Gastroesophageal sphincter (tissue), 4 donors: ENCODE results near the gene FRMD5. TPM values are rescaled to one million over a fixed set of nuclear protein-coding genes. Genes with fewer than 3 reads are reported as not detected.

Experiments used
- ATAC-seq: fragments of 150-250 bp; one replicate; pipeline ENCODE4 v1.9.1; 2016; ENCODE audit warnings: mild to moderate bottlenecking, moderate library complexity
- H3K27ac ChIP-seq, 4 donors: fragments of 200-600 bp; sonication (generic) in 3 of 4; 1 replicate in 3 of 4; 2 replicates in 1 of 4; pipeline ENCODE4 v1.5.1; 2016 to 2019
- H3K27me3 ChIP-seq: fragments of 200-600 bp; sonication (generic); one replicate; pipeline ENCODE4 v1.5.1; 2019
- H3K36me3 ChIP-seq, 2 donors: fragments of 200-600 bp; sonication (generic); one replicate each; pipeline ENCODE4 v1.5.1; 2019; ENCODE audit warnings: control low read depth in 1 of 2
- H3K4me1 ChIP-seq, 3 donors: fragments of 200-600 bp; sonication (generic); 1 replicate in 2 of 3; 2 replicates in 1 of 3; pipeline ENCODE4 v1.5.1; 2016 to 2019; ENCODE audit warnings: control low read depth in 2 of 3
- H3K4me3 ChIP-seq, 2 donors: fragments of 200-600 bp; sonication (generic); one replicate each; pipeline ENCODE4 v1.5.1; 2019; ENCODE audit warnings: mild to moderate bottlenecking in 1 of 2, moderate library complexity in 1 of 2
- H3K9me3 ChIP-seq, 3 donors: fragments of 200-600 bp; sonication (generic); one replicate each; pipeline ENCODE4 v1.5.1; 2017 to 2019; ENCODE audit warnings: control low read depth in 2 of 3
- CTCF ChIP-seq, 4 experiments: fragments of 200-600 bp in 2 of 4; fragments of 450-650 bp in 2 of 4; sonication (generic) in 1 of 4; IDR thresholded peaks; one replicate each; pipeline ENCODE4 v1.5.1; 2017 to 2019; ENCODE audit warnings: antibody characterized with exemption in 4 of 4, mild to moderate bottlenecking in 2 of 4, moderate library complexity in 2 of 4
- EP300 ChIP-seq: sonication (generic); formaldehyde crosslinking; IDR thresholded peaks from one replicate; pipeline ENCODE4 v1.6.1; 2017; ENCODE audit warnings: antibody characterized with exemption, mild to moderate bottlenecking
- POLR2A ChIP-seq, 2 donors: fragments of 450-650 bp; IDR thresholded peaks; one replicate each; pipeline ENCODE4 v1.6.1; 2017; ENCODE audit warnings: antibody characterized with exemption in 2 of 2, mild to moderate bottlenecking in 2 of 2, moderate library complexity in 1 of 2
- POLR2AphosphoS5 ChIP-seq: sonication (generic); formaldehyde crosslinking; IDR thresholded peaks from one replicate; pipeline ENCODE4 v1.6.1; 2017; ENCODE audit warnings: antibody characterized with exemption
- WGBS, 2 donors: methylation state at CpG; one replicate each; pipeline ENCODE4 v1.1.5; 2018; ENCODE audit warnings: low coverage in 1 of 2; 5-methylcytosine and 5-hydroxymethylcytosine counted together
- total RNA-seq, 4 donors: library from RNA; depleted of rRNA; stranded (reverse); fragments of >200 nt; gene quantifications; one replicate each; pipeline ENCODE4 v1.1.0, GENCODE V29; 2016

The FRMD5 gene
- total RNA-seq, 4 donors from 2014 or later = 0.47 to 1.2 (median 0.90) TPM

- 18 to 32% methylated on average over 3 of the region's 3 CpGs for WGBS, 2 donors
- no peak for ATAC-seq
- Histone ChIP-seq H3K4me1 (peaks cover 0 to 5% (median 3%) of the 10 kb centered on the region in 3 donors), H3K27ac (no peak overlapping the region), H3K27me3 (no peaks in the 10 kb centered on the region), H3K36me3 (no peaks in the 10 kb centered on the region), H3K4me3 (no peak overlapping the region), H3K9me3 (no peaks in the 10 kb centered on the region)
- no peak for TF ChIP-seq CTCF (IDR thresholded peaks at IDR 0.05)
- no peak for TF ChIP-seq POLR2AphosphoS5
- no peak for TF ChIP-seq POLR2A (IDR thresholded peaks at IDR 0.05)
- TF ChIP-seq EP300 = no peak
Observed at GRCh38 chr15:44097552-44097951, 97.5 kb downstream of the FRMD5 start.

- no peak overlapping the region for H3K27ac ChIP-seq
- no peak overlapping the region for H3K4me3 ChIP-seq
- TF ChIP-seq POLR2A (IDR thresholded peaks at IDR 0.05) (no peak), POLR2AphosphoS5 (no peak), CTCF (IDR thresholded peaks at IDR 0.05) (no peak), EP300 (no peak)
- H3K9me3 ChIP-seq = no peaks in the 10 kb centered on the region
- no peak for ATAC-seq
- 77% methylated on average over 3 of the region's 3 CpGs; no CpG with 5 or more reads in 1 of the 2 donors for WGBS, 2 donors
- no peaks in the 10 kb centered on the region for H3K27me3 ChIP-seq
- no peaks in the 10 kb centered on the region for H3K36me3 ChIP-seq
- no peaks in the 10 kb centered on the region for H3K4me1 ChIP-seq
Observed at GRCh38 chr15:44096596-44096995, 98.5 kb downstream of the FRMD5 start.

- Histone ChIP-seq H3K4me1 (no peaks in the 10 kb centered on the region), H3K4me3 (no peak overlapping the region), H3K36me3 (no peaks in the 10 kb centered on the region), H3K27ac (no peak overlapping the region), H3K27me3 (no peaks in the 10 kb centered on the region), H3K9me3 (no peaks in the 10 kb centered on the region)
- no peak for TF ChIP-seq POLR2AphosphoS5
- TF ChIP-seq EP300 = no peak
- TF ChIP-seq POLR2A (IDR thresholded peaks at IDR 0.05) = no peak
- no peak for TF ChIP-seq CTCF (IDR thresholded peaks at IDR 0.05)
- no peak for ATAC-seq
- WGBS, 2 donors = 69 to 77% methylated on average over 3 of the region's 3 CpGs
Observed at GRCh38 chr15:44094781-44095180, 100.3 kb downstream of the FRMD5 start.

- Histone ChIP-seq H3K27me3 (no peaks in the 10 kb centered on the region), H3K9me3 (no peaks in the 10 kb centered on the region), H3K4me3 (no peak overlapping the region), H3K36me3 (no peaks in the 10 kb centered on the region), H3K27ac (no peak overlapping the region), H3K4me1 (no peaks in the 10 kb centered on the region)
- ATAC-seq = no peak
- WGBS, 2 donors = no CpG with 5 or more reads among the region's 3 CpGs
- TF ChIP-seq POLR2AphosphoS5 (no peak), POLR2A (IDR thresholded peaks at IDR 0.05) (no peak), EP300 (no peak), CTCF (IDR thresholded peaks at IDR 0.05) (no peak)
Observed at GRCh38 chr15:44093836-44094235, 101.2 kb downstream of the FRMD5 start.

- H3K4me3 ChIP-seq = no peak overlapping the region
- no peaks in the 10 kb centered on the region for H3K4me1 ChIP-seq
- no peaks in the 10 kb centered on the region for H3K27me3 ChIP-seq
- TF ChIP-seq CTCF (IDR thresholded peaks at IDR 0.05) = no peak
- TF ChIP-seq EP300 = no peak
- TF ChIP-seq POLR2AphosphoS5 = no peak
- no peak for TF ChIP-seq POLR2A (IDR thresholded peaks at IDR 0.05)
- ATAC-seq = no peak
- WGBS, 2 donors = 7 to 18% methylated on average over 2 of the region's 2 CpGs
- no peaks in the 10 kb centered on the region for H3K9me3 ChIP-seq
- H3K36me3 ChIP-seq = no peaks in the 10 kb centered on the region
- no peak overlapping the region for H3K27ac ChIP-seq
Observed at GRCh38 chr15:44092221-44092620, 102.8 kb downstream of the FRMD5 start.
